ENCODE results near the gene HIPK2.

DNA sequence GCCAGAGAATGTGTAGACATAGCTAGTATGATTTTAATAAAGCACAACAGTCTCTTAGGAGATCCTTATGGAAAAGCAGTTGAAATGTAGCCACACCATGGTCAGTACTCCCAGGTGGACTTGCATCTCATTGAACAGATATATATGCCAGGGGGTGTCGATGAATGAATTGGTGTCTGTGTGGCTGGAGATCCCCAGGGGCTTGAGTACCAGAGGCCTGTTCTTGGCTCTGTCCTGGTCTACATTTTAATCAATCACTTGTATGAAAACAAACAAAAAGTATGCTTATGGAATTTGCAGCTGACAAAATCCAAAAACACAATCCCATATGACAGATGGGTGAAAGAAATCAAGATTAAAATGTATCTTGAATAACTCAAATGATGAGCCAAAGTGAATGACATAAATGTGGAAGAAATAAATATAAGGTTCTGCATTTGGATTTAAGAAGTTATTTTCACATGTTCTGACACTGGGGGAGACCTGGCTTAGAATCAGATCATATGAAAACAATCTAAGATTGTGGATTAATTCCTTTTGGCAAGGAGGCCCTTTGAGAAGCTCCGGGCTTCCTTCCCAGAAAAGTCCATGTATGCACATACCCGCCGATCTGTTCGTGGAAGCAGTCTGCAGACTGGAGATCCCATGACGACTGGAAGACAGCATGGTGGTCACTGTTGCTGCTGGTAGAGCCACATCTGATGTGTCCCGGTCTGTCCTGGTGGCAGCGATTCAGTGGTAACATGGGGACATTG, 238.7 kb downstream of the HIPK2 start:
- TF ChIP-seq, protein P1, sequence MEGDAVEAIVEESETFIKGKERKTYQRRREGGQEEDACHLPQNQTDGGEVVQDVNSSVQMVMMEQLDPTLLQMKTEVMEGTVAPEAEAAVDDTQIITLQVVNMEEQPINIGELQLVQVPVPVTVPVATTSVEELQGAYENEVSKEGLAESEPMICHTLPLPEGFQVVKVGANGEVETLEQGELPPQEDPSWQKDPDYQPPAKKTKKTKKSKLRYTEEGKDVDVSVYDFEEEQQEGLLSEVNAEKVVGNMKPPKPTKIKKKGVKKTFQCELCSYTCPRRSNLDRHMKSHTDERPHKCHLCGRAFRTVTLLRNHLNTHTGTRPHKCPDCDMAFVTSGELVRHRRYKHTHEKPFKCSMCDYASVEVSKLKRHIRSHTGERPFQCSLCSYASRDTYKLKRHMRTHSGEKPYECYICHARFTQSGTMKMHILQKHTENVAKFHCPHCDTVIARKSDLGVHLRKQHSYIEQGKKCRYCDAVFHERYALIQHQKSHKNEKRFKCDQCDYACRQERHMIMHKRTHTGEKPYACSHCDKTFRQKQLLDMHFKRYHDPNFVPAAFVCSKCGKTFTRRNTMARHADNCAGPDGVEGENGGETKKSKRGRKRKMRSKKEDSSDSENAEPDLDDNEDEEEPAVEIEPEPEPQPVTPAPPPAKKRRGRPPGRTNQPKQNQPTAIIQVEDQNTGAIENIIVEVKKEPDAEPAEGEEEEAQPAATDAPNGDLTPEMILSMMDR (conservative IDR thresholded peaks at IDR 0.05; ENCODE audit: low read length), result no peak
- no peak for TF ChIP-seq EZH2phosphoT487 (IDR thresholded peaks at IDR 0.05; ENCODE audit: borderline replicate concordance)
